ENCODE results near the gene HRK. TPM values are rescaled to one million over a fixed set of nuclear protein-coding genes. Genes with fewer than 3 reads are reported as not detected.

The HRK gene
- total RNA-seq, 4 donors from 2014 or later: 0.11 to 0.17 TPM; not detected in 2

GRCh38 chr12:116894913-116895312, 13.7 kb upstream of the HRK start:
- Histone ChIP-seq H3K36me3 (no peaks in the 10 kb centered on the region), H3K4me3 (no peak overlapping the region), H3K27me3 (peaks cover 0 to 34% (median 0%) of the 10 kb centered on the region in 4 donors), H3K9me3 (peaks cover 0 to 5% (median 0%) of the 10 kb centered on the region in 4 donors), H3K27ac (replicated peaks in 1 of 4) (no peak overlapping the region), H3K4me1 (no peaks in the 10 kb centered on the region)
- DNase-seq (ENCODE audit: extremely low spot score): no peak
- intact Hi-C loops (cut with DNase I): no loop called here
- no peak for TF ChIP-seq CTCF (IDR thresholded peaks at IDR 0.05)
- no peak for TF ChIP-seq EP300 (IDR thresholded peaks at IDR 0.05)
- TF ChIP-seq POLR2AphosphoS5 (IDR thresholded peaks at IDR 0.05): no peak
- no peak for TF ChIP-seq POLR2A (IDR thresholded peaks at IDR 0.05; ENCODE audit: low read depth)
- 83% methylated on average over 3 of the region's 3 CpGs for WGBS

GRCh38 chr12:116892349-116893140, 11.3 kb upstream of the HRK start:
- Histone ChIP-seq H3K4me3 (no peak overlapping the region), H3K27me3 (peaks cover 0 to 23% (median 0%) of the 10 kb centered on the region in 4 donors), H3K9me3 (peaks cover 0 to 5% (median 0%) of the 10 kb centered on the region in 4 donors), H3K27ac (replicated peaks in 1 of 4) (no peak overlapping the region), H3K4me1 (no peaks in the 10 kb centered on the region), H3K36me3 (no peaks in the 10 kb centered on the region)
- DNase-seq (ENCODE audit: extremely low spot score): no peak
- TF ChIP-seq POLR2A (IDR thresholded peaks at IDR 0.05; ENCODE audit: low read depth): no peak
- no peak for TF ChIP-seq EP300 (IDR thresholded peaks at IDR 0.05)
- TF ChIP-seq POLR2AphosphoS5 (IDR thresholded peaks at IDR 0.05): no peak
- no peak for TF ChIP-seq CTCF (IDR thresholded peaks at IDR 0.05)
- intact Hi-C loops (cut with DNase I): no loop called here
- WGBS: 86% methylated on average over 12 of the region's 12 CpGs

GRCh38 chr12:116891019-116891418, 9.8 kb upstream of the HRK start:
- Histone ChIP-seq H3K36me3 (no peaks in the 10 kb centered on the region), H3K4me3 (no peak overlapping the region), H3K4me1 (no peaks in the 10 kb centered on the region), H3K9me3 (peaks cover 0 to 5% (median 0%) of the 10 kb centered on the region in 4 donors), H3K27ac (replicated peaks in 1 of 4) (no peak overlapping the region), H3K27me3 (peaks cover 0 to 20% (median 0%) of the 10 kb centered on the region in 4 donors)
- no peak for DNase-seq (ENCODE audit: extremely low spot score)
- intact Hi-C loops (cut with DNase I): no loop called here
- WGBS: 84% methylated on average over 3 of the region's 3 CpGs
- TF ChIP-seq POLR2A (IDR thresholded peaks at IDR 0.05; ENCODE audit: low read depth): no peak
- no peak for TF ChIP-seq EP300 (IDR thresholded peaks at IDR 0.05)
- TF ChIP-seq CTCF (IDR thresholded peaks at IDR 0.05): no peak
- TF ChIP-seq POLR2AphosphoS5 (IDR thresholded peaks at IDR 0.05): no peak

GRCh38 chr12:116890330-116890729, 9.1 kb upstream of the HRK start:
- intact Hi-C loops (cut with DNase I): no loop called here
- DNase-seq (ENCODE audit: extremely low spot score): no peak
- Histone ChIP-seq H3K27me3 (peaks cover 0 to 21% (median 0%) of the 10 kb centered on the region in 4 donors), H3K9me3 (peaks cover 0 to 5% (median 0%) of the 10 kb centered on the region in 4 donors), H3K4me3 (no peak overlapping the region), H3K36me3 (no peaks in the 10 kb centered on the region), H3K4me1 (no peaks in the 10 kb centered on the region), H3K27ac (replicated peaks in 1 of 4) (no peak overlapping the region)
- TF ChIP-seq POLR2AphosphoS5 (IDR thresholded peaks at IDR 0.05) (no peak), POLR2A (IDR thresholded peaks at IDR 0.05; ENCODE audit: low read depth) (no peak), EP300 (IDR thresholded peaks at IDR 0.05) (no peak), CTCF (IDR thresholded peaks at IDR 0.05) (no peak)
- 89% methylated on average over 2 of the region's 2 CpGs for WGBS
